Kidney tubule cell (primary cell): ENCODE results near the gene RRP12.

Source experiments
- DNase-seq: peaks from one replicate; pipeline ENCODE4 v3.0.0-alpha.2; 2018; ENCODE audit warnings: low spot score

The RRP12 gene

DNA sequence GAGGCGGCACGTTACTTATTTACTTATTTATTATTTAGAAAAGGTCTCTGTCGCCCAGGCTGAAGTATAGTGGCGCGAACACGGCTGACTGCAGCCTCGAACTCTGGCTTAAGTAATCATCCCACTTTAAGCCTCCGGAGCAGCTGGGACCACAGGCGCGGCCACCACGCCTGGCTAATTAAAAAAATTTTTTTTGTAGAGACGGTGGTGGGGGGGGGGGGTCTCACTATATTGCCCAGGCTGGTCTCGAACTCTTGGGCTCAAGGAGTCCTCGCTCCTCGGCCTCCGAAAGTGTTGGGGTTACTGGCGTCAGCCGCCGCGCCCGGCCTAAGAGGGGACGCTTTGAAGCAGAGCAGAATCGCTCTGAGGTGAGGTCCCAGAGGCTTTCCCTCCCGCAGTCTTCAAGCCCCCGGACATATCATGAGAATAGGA, 65.9 kb downstream of the RRP12 start:
- no peak for DNase-seq

DNA sequence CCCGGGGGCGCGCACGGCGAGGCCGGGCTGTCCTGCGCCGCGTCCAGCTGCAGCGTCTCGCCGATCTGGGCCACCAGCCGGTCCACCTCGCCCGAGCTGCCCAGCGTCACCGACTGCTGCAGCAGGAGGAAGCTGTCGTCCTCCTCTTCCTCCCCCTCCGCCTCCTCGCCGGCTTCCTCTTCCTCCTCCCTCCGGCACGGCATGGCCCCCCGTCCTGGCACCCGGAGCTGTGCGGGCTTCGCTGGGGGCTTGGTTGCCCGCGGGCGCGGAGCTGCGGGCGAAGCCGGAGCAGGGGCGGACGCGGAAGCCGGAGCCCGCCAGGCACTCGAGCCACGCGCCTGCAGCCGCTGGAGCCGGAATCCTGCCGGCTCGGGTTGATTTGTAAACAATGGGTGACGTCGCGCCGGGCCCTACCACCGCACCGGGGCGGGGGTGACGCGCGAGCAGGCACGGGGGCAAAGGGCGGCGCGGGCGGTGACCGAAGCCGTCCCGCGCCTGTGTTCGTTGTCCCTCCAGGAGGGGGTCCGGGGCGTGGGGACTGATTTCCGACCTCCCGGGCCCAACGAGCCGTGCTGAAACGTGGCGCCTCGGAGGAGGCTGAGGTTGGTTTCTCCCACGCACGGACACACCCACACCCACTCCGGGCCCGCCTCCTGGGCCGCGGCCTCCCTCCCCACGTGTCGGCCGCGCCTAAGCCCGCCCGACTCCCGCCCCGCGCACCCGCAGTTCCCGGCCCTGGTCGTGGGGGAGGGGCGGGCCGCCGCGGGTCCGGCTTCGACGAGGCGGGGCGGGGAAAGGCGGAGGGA, 66.6 kb downstream of the RRP12 start, which contains the start of gene FRAT2:
FRAT2 (minus strand) TSS at position 360 of the 806 bp plus-strand sequence; CDS start at position 203, 157 bp downstream.
- DNase-seq: peak; percentile 91

DNA sequence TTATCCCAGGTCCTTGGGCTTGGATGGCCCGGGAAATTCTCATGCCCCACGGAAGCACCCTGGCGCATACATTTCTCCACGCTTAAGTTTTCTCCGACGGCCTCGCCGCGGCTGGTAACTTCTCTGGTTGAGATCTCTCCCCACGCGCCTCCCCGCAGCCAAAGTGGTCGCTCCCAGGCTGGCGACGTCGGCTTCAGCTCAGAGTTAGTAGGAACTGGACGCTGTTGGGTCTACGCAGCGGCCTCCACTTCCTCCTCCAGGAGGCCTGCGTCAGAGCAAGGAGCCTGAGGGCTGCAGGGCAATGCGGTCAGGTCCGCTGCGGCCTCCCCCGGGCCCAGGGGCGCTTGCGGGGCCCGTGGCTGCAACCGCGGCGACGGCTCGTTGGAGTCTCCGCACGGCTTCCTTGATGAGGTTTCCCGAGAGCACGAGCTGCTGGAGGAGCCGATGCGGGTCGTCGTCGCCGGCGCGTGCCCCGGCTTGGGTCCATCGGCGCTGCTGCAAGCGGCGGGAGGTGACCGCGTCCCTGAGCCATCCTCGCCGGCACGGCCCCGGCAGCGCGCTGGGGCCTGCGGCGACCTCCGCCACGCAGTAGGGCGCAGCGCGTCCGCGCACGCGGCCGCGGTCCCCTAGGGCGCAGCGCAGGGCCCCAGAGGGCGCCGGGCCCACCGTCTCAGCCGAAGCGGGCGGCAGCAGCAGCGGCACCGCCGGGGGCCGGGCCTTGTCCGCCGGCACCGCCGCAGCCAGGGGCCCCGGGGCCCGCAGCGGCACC, 67.4 kb downstream of the RRP12 start:
- peak; percentile 70 for DNase-seq

DNA sequence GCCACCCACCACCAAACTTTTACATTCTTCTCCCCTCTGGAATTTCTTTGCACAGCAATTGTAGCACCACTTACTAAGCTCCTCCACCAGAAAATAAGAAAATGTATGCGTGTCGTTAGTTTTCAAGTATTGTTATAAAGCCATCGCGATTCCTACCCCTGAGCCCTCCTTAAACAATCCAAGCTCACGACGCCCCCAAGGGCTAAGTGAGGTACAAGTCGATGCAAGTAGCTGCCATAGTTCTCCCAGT, 67.9 kb downstream of the RRP12 start:
- DNase-seq: no peak

DNA sequence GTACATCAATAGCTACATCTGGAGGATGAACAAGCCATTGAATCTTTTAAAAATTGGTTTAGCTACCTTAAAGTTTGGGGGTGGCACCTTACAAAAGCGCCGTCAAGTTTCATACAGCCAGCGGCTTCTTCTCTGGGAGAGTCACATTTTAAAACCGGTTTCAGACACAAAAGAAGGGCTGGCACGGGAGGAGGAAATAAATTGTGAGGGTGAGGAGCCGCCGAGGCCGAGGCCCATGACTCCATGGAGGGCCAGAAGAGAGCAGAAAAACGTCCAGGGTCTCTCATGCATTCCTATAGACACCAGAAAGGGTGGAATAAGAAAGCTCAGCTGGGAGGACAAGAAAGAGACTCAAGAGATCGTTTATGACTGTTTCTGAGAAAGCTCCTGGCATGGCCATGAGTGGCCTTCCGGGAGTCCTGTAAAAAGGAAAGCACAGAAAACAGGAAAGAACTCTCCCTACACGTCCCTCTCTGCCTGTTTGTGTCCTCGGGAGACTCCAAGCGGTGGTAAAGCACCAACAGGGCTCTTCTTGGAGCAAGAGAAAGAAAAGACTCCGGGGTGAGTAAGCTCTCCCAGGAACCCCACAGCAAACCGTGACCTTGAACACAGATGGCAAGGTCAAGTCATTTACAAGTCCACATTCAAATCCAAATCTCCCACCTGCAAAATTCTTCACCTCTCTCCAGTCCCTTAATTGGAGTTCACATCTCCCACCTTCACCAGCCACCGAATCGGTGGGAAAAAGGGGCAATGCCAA, 68.4 kb downstream of the RRP12 start:
- peak; percentile 82 for DNase-seq

DNA sequence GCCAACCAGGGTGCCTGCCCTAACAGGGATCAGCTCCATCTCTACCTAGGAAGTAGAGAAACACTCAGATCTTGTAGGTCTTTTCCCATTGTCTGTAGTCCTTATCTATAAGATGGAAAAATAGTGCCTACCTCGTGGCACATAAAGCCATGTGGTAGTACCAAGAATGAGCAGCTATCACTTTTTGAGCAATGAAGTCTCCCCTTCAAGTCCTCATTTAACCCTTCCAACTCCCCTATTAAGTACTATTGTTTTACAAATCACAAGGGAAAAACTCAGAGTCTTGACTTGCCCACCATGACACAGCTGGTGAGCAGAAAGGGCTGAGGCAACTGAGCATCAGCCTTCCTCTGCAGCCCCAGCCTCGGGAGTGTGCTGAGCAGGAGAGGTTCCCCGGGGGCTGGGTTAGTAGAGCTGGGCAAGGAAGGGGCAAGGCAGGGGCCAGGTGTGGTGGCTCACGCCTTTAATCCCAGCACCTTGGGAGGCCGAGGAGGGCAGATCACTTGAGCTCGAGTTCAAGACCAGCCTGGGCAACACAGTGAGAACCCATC, 69.9 kb downstream of the RRP12 start:
- DNase-seq: no peak

DNA sequence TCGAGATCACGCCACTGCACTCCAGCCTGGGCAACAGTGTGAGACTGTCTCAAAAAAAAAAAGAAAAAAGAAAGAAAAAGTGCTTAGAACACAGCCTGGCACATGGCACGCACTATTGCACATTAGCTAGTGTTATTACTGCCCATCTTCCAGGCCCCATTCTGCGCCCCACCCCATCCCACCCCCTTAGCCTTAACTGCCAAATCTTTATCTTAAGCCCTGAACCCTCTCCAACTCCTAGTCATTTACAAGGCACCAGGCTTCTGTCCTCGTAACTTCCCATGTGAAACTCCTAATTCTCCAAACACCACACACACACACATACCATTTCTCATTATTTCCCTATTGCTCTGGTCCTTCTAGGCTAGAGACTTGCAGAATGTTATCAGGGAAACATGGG, 71.4 kb downstream of the RRP12 start:
- no peak for DNase-seq

DNA sequence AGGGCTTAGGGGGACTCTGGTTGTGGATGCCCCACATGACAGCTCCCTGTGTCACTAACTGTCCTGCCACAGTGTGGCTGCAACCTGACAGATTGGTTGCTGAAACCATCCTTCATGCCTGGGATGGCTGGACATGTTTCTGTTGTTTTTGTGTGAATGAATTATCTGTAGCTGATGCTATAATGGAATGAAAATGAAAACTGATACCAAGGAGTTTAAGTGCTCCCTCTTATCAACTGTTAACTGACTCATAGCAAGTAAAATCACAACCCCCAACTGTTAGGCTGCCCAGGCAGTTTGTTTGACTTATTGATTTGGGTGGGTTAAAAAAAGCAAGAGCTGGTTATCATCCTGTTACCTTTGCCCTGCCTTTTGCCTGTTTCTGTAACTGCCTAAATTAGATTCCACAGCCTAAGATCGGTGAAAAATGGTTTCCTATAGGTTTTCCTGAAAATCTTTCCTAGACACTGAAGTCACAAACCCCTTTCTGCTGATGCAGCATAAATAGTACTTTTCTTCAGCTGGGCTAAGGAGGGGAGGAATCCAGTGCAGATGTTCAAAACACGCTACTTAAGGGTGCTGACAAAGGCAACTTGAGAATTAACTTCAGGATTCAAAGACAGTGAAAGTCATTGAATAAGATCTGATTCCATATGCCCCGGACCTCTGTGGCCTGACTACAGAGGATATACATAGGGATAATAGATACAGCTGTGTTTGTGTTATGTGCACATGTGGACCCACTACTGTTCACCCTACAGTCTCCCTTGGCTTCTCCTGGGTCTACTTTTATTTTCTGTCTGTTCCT, 72.3 kb downstream of the RRP12 start:
- DNase-seq: no peak

DNA sequence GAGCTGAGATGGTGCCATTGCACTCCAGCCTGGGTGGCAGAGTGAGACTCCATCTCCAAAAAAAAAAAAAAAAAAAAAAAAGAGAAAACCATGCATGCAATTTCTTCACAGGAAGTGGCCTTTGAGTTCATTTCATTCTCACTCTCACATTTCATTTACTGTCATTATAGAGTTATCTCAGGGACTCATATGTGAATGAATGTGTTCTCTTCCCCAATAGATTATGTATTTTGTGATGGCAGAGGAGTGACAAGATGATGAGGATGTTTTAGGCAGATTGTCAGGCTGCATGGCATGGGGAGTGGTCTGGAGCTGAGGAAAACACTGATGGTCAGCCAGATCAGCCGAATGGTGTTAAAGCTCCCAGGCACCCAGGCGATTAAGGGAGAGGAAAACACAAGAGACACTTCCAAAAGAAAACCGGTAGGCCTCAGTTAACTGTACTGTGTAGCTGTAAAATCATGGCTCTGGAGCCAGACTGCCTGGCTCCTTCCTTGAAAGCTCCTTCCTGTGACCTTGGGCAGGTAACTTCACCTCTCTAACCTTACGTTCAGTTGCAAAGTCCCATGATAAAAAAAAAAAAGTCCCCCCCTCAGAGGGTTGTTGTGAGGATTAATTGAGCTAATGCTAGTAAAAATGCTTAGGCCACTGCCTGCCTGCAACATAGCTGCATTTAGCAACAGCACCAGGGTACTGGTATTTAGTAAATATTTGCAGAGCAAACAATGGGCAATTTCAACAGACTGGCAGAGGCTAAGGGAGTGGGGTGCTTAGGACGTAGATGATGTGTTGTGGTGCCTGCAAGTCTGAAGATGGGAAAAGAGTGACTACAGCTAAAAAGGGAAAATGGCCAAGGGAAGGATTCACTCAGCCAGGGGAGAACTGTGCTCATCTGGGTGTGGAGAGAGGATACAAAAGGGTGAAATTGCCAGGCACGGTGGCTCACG, 73.5 kb downstream of the RRP12 start:
- no peak for DNase-seq

DNA sequence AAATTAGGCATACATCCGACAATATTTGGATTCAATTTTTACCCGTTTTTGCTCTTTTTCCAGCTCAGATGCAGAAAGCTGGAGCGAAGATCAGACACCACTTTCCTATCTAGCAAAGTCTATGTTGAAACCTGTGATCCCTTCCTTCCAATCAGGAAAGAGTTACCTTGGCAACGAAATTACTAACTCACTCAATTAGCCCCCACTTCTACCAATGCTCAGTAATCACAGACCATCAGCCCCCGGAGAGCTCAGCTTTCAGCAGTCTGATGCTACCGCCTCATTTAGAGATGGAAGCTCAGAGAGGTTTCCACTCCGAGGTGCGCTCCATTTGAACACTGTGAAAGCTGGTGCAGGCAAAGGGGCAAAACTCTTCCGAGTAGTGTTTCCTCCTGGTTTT, 75.4 kb downstream of the RRP12 start:
- no peak for DNase-seq

DNA sequence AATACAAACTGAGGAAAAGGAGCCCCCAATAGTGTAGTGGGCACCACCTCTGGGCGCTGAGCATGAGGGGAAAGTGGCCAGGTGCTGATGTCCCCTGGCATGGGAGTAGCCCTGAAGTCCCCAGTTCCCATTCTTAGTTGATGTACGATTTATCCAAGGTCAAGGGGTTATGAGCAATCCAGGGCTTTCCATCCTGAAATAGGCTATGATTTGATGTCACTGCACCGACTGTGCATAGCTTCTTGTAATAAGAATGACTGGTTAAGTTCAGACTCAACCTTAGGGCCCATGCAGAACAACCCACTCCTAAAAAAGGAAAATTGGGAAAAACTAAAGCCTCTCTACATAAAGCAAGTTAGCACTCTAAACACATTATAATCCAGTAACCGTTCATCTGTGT, 77.6 kb downstream of the RRP12 start:
- no peak for DNase-seq

DNA sequence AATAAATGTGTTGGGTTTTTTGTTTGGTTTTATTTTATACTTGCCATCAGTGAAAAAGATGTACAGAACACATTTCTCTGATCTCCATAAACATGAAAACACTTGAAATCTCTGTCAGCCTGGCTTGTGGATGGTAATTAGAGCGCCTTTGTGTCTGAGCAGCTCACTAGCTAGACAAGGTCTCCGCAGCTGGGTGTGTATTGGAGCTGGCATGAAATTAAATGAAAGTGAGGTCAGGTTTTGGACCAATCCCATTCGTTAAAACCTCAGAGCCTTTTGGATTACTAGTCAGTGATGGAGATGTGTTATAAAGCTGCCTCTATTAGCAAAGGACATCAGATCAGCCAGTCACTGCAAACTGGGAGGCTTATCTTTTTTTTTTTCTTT, 79.3 kb downstream of the RRP12 start:
- no peak for DNase-seq

DNA sequence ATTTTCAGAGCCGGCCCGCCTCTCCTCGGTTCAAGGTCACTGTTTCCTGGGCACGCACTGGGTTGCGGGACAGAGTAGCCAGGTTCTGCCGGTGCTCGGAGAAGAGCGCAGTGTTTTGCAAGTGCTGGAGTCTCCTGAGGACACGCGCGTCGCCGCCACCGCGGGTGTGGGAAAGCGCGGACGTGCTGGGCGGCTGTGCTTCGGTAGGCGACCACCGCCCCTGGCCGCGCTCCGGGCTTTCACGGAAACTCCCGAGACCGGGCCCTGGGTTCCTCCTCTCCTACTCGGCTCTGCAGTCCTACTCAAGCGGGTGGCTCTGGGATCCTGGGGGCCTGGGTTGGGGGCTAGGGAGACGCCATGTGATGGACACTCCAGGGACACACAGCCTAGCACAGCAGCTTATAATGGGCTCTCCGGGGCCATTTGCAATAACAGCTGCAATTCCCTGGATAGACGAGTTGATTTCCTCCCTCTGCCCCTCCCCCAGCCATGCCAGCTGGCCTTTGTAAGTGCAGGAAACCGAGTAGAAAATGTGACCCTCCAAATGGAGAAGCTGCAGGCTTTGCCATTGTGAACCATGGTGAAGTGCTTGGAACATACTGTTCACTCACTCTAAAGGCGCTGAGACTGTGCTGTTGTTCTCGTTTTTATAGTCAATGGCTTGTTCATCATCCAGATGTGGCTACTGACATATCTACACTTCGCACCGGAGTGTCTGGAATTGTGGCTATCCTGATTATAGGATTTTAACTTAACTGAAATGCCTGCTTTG, 79.9 kb downstream of the RRP12 start:
- no peak for DNase-seq

DNA sequence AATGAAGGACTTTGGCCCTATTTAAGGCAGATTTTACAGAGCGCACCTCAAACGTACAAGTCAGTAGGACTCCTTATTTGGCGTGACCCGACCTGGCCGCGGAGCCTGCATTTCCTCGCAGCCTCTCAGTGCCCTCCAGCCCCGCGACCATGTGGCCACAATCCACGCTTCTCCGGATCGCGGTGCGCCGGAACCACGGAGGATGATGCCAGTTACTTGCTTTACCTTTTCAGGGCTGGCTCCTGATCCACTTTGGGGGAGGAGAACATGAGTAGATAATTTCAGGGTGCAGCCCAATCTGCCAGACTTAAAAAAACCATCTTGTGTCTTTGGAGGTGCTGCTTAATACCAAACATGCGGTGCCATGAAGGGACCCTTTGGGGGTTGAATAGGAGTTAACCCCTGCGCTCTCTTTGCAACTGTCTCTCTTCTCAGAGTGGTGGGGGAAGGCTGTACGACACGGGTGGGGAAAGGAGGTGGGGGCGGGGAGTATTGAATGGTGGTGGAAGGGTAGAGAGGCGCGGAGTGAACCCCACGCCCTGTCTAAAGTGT, 80.6 kb downstream of the RRP12 start:
- DNase-seq: no peak

DNA sequence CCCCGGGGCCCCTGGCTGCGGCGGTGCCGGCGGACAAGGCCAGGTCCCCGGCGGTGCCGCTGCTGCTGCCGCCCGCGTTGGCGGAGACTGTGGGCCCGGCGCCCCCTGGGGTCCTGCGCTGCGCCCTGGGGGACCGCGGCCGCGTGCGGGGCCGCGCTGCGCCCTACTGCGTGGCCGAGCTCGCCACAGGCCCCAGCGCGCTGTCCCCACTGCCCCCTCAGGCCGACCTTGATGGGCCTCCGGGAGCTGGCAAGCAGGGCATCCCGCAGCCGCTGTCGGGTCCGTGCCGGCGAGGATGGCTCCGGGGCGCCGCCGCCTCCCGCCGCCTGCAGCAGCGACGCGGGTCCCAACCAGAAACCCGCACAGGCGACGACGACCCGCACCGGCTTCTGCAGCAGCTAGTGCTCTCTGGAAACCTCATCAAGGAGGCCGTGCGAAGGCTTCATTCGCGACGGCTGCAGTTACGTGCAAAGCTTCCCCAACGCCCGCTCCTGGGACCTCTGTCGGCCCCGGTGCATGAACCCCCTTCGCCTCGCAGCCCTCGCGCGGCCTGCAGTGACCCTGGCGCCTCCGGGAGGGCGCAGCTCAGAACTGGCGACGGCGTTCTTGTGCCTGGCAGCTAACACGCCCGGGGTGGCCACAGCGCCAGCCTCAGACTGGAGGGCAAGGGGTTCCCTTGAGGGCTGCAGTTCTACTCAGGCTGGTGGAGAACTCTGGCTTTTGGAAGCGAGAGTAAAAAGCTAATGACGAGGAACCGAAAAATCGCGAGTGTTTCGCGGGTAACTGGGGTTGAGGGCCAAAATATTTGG, 81.3 kb downstream of the RRP12 start:
- peak; percentile 51 for DNase-seq

DNA sequence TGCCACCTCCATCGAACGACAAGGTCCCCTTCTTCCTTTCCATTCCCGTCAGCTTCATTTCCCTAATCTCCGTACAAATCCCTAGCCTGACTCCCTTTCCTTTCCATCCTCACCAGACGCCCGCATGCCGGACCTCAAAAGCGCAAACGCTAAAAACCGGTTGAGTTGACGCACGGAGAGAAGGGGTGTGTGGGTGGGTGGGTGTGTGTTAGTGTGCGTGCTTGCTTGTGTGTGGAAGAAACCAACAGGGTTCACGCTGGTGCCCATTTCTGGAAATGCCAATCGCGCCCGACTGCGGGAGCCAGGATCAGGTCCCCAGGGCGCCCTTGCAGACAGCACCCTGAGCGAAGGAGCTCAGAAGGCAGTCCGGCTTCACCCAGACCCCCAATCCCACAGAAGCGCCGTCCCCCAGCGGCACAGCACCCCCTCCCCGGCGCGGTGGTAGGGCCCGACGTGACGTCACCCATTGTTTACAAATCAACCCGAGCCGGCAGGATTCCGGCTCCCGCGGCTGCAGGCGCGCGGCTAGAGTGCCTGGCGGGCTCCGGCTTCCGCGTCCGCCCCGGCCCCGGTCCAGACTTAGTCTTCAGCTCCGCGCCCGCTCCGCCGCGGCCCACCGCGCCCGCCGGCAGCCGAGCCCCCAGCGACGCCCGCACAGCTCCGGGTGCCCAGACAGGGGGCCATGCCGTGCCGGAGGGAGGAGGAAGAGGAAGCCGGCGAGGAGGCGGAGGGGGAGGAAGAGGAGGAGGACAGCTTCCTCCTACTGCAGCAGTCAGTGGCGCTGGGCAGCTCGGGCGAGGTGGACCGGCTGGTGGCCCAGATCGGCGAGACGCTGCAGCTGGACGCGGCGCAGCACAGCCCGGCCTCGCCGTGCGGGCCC, 82.1 kb downstream of the RRP12 start, which contains the start of gene FRAT1:
FRAT1 (plus strand) TSS at position 500 of the 880 bp plus-strand sequence; CDS start at position 683, 183 bp downstream.
- DNase-seq: peak; percentile 85

DNA sequence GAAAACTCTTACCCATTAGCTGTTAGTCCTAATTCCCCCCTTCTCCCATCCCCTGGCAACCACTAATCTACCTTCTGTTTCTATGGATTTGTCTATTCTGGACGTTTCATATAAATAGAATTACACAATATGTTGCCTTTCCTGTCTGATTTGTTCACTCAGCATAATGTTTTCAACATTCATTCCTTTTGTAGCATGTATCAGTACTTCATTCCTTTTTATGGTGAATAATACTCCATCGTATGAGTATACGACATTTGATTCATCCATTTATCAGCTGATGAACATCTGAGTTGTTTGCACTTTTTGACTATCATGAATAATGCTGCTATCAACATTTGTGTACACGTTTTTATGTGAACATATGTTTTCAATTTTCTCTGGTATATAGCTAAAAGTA, 86.5 kb downstream of the RRP12 start:
- DNase-seq: no peak
